Left hindlimb (tissue), 1 donor: ENCODE measurements around the gene ERGIC3.

Experiments used
- DNase-seq: peaks from one replicate; pipeline ENCODE4 v3.0.0-alpha.2; 2018

Gene ERGIC3

GRCh38 chr20:35562541-35563110 is 20.7 kb downstream of the ERGIC3 start:
- no peak for DNase-seq

GRCh38 chr20:35563834-35564233 is 22.0 kb downstream of the ERGIC3 start:
- no peak for DNase-seq

GRCh38 chr20:35564905-35565304 is 23.0 kb downstream of the ERGIC3 start:
- DNase-seq = no peak

- DNase-seq = no peak
Measured at GRCh38 chr20:35568645-35569044, 26.8 kb downstream of the ERGIC3 start.

- DNase-seq = no peak
Measured at GRCh38 chr20:35571555-35571954, 29.7 kb downstream of the ERGIC3 start.

- DNase-seq = no peak
Measured at GRCh38 chr20:35572838-35573237, 31.0 kb downstream of the ERGIC3 start.

- no peak for DNase-seq
Measured at GRCh38 chr20:35575958-35576357, 34.1 kb downstream of the ERGIC3 start.

- no peak for DNase-seq
Measured at GRCh38 chr20:35576816-35577215, 34.9 kb downstream of the ERGIC3 start.

GRCh38 chr20:35578469-35578868 is 36.6 kb downstream of the ERGIC3 start:
- no peak for DNase-seq

- no peak for DNase-seq
Measured at GRCh38 chr20:35579196-35579595, 37.3 kb downstream of the ERGIC3 start.

- DNase-seq = no peak
Measured at GRCh38 chr20:35582131-35582530, 40.3 kb downstream of the ERGIC3 start.

- no peak for DNase-seq
Measured at GRCh38 chr20:35582741-35583404, 41.0 kb downstream of the ERGIC3 start.

GRCh38 chr20:35583636-35584560 is 42.0 kb downstream of the ERGIC3 start:
- DNase-seq = no peak

- DNase-seq = no peak
Measured at GRCh38 chr20:35586751-35587425, 45.0 kb downstream of the ERGIC3 start.

GRCh38 chr20:35587436-35587835 is 45.6 kb downstream of the ERGIC3 start:
- DNase-seq = no peak

GRCh38 chr20:35588397-35588796 is 46.5 kb downstream of the ERGIC3 start:
- no peak for DNase-seq

GRCh38 chr20:35592339-35592974 is 50.6 kb downstream of the ERGIC3 start:
- no peak for DNase-seq

- no peak for DNase-seq
Measured at GRCh38 chr20:35595456-35595855, 53.6 kb downstream of the ERGIC3 start.

GRCh38 chr20:35595901-35596300 is 54.0 kb downstream of the ERGIC3 start:
- no peak for DNase-seq

GRCh38 chr20:35597186-35597585 is 55.3 kb downstream of the ERGIC3 start:
- DNase-seq = no peak

GRCh38 chr20:35598476-35598875 is 56.6 kb downstream of the ERGIC3 start:
- DNase-seq = no peak

- no peak for DNase-seq
Measured at GRCh38 chr20:35598899-35599775, 57.3 kb downstream of the ERGIC3 start.
